ENCODE data around the gene FOLR1. TPM values are rescaled to one million over a fixed set of nuclear protein-coding genes. Genes with fewer than 3 reads are reported as not detected.
"Not testable (repeated sequence)": the region's sequence is repeated elsewhere in the genome, so short reads cannot be mapped to it uniquely, and the experiment has no call there.

FOLR1 gene
- not detected for total RNA-seq

DNA sequence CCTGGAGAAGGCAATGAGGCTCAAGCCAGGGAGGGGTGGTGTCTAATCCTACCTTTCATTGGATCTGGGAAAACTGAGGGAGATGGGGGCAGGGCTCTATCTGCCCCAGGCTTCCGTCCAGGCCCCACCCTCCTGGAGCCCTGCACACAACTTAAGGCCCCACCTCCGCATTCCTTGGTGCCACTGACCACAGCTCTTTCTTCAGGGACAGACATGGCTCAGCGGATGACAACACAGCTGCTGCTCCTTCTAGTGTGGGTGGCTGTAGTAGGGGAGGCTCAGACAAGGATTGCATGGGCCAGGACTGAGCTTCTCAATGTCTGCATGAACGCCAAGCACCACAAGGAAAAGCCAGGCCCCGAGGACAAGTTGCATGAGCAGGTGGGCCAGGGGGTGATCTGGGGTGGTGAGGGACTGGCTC lies at the start of gene FOLR1:
TSS of gene FOLR1 (plus strand) at position 180 of the 421 bp plus-strand sequence. CDS start at position 214, 34 bp downstream.
- no peak for ATAC-seq
- no peak for DNase-seq (ENCODE audit: low spot score)

DNA sequence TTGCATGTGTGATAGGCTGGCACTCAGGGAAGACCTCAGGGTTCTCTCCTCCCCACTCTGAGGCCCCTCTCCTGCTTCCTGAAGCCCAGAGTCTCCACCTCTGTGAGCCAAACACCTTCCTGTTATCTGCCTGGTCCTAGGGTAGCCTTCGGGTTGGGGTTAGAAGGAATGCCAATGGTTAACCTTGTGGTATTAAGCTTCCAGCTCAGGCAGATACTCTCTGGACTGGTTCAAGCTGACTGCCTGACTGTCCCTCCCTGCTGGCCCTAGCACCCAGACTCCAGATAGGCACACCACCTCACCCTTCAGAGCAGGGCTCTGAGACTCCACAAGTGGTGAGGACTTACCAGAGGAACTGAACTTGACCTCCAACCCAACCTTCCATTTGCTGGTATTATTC lies 49.4 kb upstream of the FOLR1 start:
- ATAC-seq: not testable (repeated sequence)

DNA sequence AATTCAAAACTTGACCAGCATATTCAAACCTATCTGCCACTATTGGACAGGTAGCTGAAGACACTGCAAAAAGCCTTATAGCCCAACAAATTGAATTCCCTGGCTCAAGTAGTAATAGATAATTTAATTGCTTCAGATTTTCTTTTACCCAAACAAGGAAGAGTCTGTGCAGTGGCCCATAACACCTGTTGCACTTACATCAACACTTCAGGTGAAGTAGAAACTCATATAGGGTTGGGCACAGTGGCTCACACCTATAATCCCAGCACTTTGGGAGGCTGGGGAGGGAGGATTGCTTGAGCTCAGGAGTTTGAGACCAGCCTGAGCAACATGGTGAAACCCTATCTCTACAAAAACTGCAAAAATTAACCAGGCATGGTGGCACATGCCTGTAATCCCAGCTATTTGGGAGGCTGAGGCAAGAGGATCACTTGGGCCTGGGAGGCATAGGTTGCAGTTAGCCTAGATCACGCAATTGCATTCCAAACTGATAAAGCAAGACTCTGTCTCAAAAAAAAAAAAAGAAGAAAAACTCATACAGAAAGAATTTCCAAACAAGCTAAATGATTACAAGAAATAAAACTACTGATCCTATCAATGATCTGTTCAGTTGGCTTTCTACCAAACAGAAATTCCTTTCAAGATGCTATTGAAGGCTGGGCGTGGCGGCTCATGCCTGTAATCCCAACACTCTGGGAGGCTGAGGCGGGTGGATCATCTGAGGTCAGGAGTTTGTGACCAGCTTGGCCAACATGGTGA lies 47.0 kb upstream of the FOLR1 start:
- DNase-seq (ENCODE audit: low spot score): no peak
- no peak for ATAC-seq

More for the DNA sequence above, 49.4 kb upstream of the FOLR1 start:
- DNase-seq (ENCODE audit: low spot score): not testable (repeated sequence)

DNA sequence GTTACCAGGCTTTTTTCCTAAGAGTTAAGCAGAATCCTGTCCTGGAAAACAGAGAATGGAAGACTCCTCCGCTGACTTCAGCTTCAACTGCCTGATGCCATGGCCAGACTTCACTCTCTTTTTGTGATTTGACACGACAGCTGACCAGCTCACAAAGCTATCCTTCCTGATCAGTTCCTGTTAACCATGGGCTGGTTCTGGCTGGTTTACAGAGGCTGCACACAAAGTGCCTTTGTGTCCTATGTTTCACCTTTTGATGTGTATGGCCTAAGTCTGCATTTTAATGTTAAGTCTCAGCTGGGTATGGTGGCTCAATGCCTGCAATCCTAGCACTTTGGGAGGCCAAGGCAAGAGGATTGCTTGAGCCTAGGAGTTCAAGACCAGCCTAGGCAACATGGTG lies 45.3 kb upstream of the FOLR1 start:
- no peak for ATAC-seq
- DNase-seq (ENCODE audit: low spot score): no peak

DNA sequence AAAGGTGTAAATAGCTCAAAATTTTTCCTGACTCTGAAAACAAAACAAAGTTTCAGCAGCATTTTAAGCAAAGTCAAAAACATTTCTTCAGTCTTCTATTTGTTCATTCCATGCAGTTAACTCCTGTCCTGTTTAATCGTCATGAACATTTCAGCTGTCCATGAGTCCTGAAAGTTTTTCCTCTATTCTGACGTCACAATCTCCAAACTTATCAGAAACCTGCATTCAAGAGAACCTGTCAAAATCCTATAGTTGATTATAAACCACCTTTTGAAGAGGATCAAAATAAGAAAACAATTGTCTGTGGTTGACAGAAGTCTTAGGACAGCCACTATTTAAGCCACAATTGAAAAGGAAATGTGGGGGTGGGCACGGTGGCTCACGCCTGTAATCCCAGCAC lies 41.1 kb upstream of the FOLR1 start:
- ATAC-seq (no peak), DNase-seq (ENCODE audit: low spot score) (no peak)

DNA sequence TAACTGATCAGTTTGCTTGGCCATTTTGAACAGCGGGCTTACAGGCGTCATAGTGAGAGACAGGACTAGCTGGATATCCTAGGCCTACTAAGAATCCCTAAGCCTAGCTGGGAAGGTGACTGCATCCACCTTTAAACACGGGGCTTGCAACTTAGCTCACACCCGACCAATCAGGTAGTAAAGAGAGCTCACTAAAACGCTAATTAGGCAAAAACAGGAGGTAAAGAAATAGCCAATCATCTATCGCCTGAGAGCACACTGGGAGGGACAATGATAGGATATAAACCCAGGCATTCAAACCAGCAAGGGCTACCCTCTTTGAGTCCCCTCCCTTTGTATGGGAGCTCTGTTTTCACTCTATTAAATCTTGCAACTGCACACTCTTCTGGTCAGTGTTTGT lies 38.1 kb upstream of the FOLR1 start:
- not testable (repeated sequence) for ATAC-seq; DNase-seq (ENCODE audit: low spot score)

DNA sequence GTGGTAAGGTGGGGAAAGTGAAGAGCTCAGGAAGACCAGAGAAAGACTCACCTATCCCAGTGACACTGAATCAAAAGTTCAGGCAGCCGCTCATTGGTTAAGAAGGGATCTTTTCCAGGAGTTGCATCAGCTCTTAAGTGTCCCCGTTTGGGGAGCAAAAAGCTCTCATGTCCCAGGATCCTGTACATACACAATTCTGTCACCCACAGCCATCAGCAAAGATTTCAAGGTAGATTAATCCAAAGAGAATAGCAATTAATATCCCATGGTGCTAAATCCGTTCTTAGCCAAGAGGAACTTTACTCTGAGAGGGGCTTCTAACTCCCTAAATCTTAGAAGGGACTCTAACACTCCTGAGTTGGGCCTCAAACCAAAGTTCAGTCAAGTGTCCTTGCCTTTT lies 37.1 kb upstream of the FOLR1 start:
- ATAC-seq (no peak), DNase-seq (ENCODE audit: low spot score) (no peak)

DNA sequence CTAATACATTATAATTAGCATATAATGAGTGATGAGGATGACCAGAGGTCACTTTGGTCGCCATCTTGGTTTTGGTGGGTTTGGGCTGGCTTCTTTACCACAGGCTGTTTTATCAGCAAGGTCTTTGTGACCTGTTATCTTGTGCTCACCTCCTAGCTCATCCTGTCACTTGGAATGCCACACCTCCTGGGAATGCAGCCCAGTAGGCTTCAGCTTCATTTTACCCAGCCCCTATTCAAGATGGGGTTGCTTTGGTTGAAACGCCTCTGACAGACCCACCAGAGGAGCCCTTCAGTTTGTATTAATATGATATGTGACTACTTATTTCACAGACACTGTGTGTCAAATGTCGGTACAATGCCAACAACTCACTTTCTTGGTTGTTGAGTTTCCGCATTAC lies 36.2 kb upstream of the FOLR1 start:
- DNase-seq (ENCODE audit: low spot score) (no peak), ATAC-seq (no peak)

DNA sequence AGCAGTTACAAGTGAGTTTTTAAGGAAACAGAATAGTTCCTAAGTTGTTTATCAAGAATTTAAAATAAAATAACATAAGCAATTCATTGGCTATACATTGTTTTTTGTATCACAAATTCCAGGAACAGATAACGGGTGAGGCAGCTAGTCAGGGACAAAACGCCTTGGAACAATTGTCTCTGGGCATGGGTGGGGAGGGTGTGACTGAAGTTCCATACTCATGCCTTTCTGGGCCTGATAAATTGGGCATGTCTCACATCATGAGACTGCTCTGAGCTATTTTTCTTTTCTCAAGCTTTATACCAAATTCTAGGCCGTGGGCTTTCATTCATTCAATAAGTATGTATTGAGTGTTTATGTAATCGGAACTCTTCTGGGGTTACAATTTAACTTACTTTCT lies 34.8 kb upstream of the FOLR1 start:
- DNase-seq (ENCODE audit: low spot score) (no peak), ATAC-seq (no peak)

DNA sequence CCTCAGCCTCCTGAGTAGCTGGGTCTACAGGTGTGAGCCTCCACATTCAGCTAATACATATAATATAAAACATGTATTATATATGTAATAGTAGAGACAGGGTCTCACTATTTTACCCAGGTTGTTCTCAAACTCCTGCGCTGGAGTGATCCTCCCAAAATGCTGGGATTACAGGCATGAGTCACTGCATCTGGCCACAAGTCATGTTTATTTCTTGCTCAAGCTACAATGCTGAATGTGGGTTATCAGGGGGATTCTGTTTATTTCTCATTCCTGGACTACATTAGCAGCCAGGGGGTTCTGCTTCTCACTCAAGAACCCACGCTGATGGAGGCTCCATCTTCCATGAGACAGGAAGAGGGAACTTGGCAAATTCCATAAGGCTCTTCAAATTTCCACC lies 31.6 kb upstream of the FOLR1 start:
- DNase-seq (ENCODE audit: low spot score): no peak
- ATAC-seq: no peak

DNA sequence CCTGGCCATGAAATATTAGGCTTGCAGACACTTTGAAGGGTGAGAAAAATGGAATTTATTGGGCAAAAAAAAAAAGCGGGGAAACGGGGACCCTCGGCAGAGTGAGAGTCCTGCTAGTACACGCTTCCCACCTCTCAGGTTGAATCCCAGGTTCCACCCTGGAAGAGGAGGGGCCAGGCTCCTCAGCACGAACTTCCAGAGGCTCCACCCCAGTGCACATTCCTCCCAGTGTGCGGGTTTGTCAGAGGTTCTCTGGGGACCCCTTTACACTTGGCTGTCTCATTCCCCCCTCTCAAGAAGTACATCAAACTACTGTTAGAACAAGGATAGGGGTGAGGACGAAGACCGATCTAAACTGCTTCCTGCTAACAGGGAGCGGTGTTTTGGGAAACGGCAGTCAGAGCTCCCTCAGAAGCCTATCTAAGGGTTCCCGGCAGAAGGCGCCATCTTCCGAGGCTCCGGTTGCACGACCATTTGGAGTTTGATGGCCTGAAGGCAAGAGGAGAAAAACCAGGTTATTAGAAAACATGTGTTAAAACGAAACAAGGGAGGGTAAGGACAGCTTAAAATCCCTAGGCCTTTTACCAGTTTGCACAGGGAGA lies 28.9 kb upstream of the FOLR1 start:
- ATAC-seq (no peak), DNase-seq (ENCODE audit: low spot score) (no peak)

DNA sequence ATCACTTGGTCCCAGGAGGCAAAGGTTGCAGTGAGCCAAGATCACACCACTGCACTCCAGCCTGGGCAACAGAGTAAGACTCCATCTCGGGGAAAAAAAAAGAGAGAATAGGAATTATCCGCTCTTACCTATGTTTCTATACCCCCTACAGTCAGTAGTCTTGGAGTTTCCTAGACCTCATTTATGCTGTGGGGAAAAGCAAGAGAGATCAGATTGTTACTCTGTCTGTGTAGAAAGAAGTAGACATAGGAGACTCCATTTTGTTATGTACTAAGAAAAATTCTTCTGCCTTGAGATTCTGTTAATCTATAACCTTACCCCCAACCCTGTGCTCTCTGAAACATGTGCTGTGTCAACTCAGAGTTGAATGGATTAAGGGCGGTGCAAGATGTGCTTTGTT lies 27.8 kb upstream of the FOLR1 start:
- not testable (repeated sequence) for ATAC-seq; DNase-seq (ENCODE audit: low spot score)

DNA sequence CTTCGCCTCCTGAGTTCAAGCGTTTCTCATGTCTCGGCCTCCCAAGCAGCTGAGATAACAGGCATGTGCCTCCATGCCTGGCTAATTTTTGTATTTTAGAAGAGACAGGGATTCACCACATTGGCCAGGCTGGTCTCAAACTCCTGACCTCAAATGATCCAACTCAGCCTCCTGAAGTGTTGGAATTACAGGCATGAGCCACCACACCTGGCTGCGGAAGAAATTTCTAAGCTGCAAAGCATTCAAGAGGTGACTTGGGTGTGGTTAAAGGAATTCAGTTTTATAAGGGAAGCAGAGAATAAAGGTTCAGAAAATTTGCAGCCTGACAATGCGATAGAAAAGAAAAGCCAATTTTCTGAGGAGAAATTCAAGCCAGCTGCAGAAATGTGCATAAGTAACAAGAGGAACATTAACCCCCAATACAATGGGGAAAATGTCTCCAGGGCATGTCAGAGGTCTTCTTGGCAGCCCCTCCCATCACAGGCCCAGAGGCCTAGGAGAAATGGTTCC lies 22.8 kb upstream of the FOLR1 start:
- ATAC-seq; DNase-seq (ENCODE audit: low spot score): not testable (repeated sequence)

DNA sequence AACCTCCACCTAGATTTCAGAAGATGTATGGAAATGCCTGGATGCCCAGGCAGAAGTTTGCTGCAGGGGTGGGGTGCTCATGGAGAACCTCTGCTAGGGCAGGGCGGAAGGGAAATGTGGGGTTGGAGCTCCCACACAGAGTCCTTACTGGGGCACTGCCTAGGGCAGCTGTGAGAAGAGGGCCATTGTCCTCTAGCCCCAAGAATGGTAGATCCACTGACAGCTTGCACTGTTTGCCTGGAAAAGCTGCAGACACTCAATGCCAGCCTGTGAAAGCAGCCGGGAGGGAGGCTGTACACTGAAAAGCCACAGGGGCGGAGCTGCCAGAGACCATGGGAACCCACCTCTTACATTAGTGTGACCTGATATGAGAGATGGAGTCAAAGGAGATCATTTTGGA lies 22.2 kb upstream of the FOLR1 start:
- not testable (repeated sequence) for DNase-seq (ENCODE audit: low spot score); ATAC-seq

DNA sequence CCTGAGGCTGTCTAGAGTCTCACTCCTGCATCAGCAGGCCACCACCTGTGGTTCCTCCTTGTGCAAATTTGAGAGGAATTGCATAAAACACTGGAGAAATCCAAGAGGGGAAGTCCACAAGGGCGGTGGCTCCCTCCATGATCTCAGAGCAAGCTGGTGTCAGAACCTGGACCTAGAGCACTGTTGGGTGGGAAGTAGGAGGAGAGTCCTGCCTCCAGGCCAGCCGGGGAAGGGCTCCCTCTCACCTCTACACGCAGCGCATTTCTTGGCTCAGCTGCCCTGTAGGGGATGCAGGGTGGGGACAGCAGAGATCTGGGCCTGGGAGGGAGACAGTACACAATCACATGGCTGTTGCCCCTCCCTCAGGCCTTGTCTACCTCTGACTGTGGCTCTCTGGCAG lies 19.9 kb upstream of the FOLR1 start:
- not testable (repeated sequence) for ATAC-seq; DNase-seq (ENCODE audit: low spot score)

DNA sequence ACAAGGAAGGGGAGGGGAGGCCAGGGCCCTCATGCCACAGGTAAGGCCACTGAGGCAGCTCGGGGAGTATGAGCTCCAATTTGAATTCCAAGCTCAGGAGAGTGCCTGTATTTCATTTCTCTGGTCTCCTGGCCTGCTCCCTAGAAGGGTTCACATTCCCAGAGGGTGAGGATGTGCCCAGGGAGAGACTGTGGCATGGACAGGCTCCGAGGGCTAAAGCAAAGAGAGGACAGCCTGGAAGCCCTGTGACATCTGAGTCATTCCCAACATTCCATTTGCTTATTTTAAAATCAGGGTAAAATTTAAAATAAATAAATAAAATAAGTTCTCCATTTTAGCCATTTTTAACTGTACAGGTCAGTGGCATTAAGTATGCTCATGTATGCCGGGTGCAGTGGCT lies 18.6 kb upstream of the FOLR1 start:
- DNase-seq (ENCODE audit: low spot score) (no peak), ATAC-seq (no peak)

DNA sequence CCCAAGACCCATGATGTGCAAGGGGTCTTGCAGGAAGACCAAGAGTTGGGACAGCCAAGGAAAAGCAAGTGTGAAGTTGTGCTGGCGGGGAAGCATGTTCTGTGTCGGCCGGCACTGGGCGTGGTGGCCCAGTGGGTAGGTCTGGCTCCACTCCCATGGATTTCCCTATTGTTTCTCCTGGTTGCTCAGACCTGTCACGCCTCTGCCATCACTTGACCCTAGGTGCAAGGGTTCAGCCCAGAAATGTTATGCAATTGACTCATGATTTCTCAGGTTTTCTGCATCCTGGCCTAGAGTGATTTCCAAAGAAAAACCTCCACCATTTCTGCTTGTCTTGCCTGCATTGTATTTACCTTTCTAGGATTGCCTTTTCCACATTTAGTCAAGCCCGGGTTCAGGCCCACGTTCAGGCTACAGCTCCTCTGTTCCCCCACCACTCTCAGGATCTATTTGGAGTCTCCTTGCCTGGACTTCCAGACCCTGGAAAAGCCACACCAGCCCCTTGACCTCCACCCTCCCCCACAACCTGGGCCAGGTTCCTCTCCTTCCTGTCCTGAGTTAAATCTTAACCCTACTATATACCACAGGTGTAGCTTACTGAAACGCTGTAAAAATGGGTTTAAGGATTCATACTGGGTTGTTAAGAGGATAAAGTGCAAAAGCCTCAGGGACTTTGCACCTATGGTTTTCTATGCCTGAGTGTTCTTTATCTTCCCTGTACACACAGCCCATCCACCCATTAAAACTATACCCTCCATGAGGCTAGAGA lies 17.5 kb upstream of the FOLR1 start:
- ATAC-seq: no peak

DNA sequence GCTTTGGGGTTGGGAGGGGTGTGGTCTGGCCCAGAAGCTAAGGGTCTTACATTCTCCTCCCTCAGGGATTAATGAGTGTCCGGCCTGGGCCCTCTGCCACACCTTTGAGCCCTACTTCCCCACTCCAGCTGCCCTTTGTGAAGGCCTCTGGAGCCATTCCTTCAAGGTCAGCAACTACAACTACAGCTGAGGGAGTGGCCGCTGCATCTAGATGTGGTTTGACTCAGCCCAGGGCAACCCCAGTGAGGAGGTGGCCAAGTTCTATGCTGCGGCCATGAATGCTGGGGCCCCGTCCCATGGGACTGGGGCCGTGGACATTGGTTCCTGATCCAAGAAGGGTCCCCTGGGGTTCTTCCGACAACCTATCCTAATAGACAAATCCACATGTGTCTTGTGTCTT lies 14.3 kb upstream of the FOLR1 start:
- DNase-seq (ENCODE audit: low spot score): no peak
- no peak for ATAC-seq

More for the DNA sequence above, 17.5 kb upstream of the FOLR1 start:
- DNase-seq (ENCODE audit: low spot score): no peak

DNA sequence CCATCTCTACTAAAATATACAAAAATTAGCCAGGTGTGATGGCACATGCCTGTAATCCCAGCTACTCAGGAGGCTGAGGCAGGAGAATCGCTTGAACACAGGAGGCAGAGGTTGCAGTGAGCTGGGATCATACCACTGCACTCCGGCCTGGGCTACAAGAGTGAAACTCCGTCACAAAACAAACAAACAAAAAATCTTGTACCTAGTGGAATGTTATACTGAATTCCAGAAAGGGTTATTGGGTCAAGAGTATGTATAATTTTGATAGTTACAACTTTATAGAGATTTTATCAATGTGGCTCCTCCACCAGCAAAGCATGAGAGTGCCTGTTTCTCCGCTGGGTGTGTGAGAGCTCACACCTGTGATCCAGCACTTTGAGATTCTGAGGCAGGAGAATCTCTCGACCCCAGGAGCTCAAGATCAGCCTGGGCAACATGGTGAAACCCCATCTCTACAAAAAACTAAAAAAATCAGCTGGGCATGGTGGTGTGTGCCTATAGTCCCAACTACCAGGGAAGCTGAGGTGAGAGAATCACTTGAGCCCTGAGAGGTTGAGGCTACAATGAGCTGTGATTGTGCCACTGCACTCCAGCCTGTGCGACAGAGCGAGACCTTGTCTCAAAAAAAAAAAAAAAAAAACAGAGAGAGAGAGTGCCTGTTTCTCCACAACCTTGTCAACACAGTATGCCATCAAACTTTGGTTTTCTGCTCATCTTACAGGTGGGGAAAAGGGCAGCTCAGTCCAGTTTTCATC lies 12.7 kb upstream of the FOLR1 start:
- no peak for DNase-seq (ENCODE audit: low spot score)
- ATAC-seq: no peak

DNA sequence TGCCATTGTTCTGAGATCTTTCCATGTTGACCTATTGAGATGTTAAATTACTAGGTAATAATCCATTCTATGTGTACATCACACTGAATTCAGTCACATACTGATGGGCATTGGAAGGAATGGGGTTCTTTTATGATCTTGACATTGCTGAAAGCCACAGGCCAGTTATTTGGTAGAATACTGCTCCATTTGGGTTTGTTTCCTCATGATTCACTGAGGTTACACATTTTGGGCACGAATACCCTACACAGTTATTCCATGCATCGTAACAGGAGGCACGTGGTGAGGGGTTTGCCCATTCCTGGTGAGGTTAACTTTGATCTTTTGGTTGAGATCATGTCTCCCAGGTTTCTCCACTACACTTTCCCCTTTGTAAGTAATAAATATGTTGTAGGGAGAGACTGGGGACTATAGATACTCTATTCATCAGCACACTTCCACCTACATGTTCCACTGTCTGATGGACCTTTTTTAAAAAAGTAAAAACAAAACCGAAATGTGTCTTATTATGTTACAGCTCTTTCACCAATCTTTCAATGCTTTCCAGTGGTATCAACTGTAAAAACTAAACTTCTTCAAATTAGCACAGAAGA lies 12.0 kb upstream of the FOLR1 start:
- DNase-seq (ENCODE audit: low spot score) (no peak), ATAC-seq (no peak)
